Middle frontal gyrus (tissue), 1 donor: ENCODE measurements around the gene MEIKIN.

Experiments used
- DNase-seq: peaks from one replicate; pipeline ENCODE4 v3.0.0-alpha.2; 2015; ENCODE audit warnings: low spot score; ENCODE audit errors: extremely low spot score

Gene MEIKIN

GRCh38 chr5:131945551-131946168, at the start of gene MEIKIN:
TSS of gene MEIKIN (minus strand) at chr5:131945663. CDS start at chr5:131945505, 158 bp downstream.
- DNase-seq, result no peak

DNA sequence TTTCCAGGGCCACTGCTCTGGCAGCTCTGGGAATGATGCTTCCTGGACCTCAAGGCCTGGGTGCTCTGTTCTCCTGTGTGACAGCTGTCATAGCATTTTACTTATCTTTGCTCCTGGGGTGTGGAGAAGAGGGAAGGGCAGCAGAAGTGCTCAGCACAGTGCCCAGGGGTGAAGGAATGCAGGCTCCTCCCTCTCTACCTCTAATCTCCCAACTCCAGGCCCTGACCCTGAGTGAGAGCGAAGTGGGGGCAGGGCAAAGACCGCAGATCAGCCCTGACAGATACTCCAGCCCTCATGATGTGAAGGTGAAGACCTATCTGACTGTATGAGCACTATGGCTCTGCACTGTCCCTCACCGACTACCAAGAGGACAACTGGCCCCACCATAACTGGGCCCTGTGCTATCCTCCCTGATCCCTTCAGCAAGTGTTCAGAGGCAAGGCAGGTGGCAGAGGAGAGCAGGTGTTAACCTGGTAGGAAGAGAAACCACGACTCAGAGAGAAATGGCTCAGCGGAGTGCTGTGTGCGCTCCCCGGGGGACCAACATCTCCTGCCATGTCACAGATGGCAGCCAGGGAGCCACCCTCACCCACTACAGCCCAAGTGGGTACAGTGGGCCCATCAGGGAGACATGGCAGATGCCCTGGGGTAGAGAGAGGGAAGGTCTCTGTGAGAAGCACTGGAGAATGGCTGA, 49.2 kb upstream of the MEIKIN start:
- no peak for DNase-seq

DNA sequence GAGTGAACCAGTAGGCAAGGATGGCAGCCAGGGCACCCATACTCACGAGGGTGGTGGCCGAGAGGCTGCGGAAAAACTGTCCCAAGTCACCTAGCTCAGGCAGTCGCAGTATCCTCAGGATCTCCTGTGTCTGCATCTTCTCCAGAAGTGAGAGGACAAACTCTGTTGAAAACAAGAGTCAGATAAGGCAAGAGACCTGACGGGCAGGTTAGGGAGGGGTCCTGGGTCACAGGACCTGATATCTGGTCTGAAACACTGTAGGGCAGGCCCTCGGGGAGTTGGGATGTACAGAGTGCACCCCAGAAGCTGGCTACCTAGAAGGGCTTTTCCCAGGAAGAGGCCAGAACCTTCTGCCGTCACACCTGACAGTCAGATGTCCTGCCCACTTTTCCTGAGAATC, 48.6 kb upstream of the MEIKIN start:
- DNase-seq, result no peak

GRCh38 chr5:131993676-131994075, 48.2 kb upstream of the MEIKIN start:
- DNase-seq, result no peak

GRCh38 chr5:131992370-131992769, 46.9 kb upstream of the MEIKIN start:
- DNase-seq, result no peak

DNA sequence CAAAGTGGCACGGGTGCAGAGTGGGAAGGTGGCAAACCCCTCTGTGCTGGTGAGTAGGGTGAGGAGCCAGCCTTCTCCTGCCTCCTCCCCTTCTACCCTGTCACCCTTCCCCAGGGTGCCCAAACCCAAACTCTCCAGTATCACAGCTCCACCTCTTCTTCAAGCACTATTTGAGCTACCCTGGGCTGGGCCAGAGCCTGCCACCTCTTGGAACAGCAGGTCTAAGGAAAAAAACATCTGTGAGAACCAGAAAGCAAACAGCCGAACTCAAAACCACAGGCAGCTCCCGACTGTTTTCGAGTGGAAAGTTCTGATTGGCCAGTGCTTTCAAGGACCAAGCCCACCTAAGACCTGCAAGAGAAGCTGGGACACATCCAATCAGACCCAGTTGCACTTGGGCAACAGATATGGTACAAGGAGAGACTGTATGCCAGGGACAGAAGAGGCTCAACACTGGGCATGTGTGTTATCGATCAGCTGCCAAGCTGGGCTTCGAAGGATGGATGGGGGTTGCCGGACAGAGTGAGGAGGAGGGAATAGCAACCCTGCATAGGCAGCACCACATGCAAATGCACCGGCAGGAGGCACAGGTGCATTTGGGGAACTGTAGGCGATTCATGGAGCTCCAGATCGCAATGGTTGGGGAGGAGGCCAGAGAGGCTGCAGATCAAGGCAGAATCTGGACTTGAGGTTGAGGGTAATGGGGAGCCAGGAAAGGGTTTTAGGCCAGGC, 46.3 kb upstream of the MEIKIN start:
- DNase-seq, result no peak

DNA sequence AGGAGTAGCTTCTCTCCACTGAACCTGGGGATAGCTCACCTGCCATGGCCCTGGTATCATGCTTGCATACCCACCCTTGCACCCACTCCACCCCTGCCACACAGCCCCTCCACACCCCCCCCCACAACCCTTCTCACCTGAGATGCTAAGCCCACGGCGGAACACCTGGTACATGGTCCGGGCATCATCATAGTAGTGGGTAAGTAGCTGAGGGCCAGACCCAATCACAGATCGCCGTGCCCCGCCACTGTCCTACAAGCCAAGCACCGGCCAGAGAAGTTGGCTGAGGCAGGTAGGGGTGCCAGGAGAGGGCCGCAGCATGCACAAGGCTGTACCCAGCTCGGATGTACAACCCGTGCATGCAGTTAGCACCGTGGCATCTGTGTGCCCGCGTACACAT, 45.3 kb upstream of the MEIKIN start:
- DNase-seq, result no peak

DNA sequence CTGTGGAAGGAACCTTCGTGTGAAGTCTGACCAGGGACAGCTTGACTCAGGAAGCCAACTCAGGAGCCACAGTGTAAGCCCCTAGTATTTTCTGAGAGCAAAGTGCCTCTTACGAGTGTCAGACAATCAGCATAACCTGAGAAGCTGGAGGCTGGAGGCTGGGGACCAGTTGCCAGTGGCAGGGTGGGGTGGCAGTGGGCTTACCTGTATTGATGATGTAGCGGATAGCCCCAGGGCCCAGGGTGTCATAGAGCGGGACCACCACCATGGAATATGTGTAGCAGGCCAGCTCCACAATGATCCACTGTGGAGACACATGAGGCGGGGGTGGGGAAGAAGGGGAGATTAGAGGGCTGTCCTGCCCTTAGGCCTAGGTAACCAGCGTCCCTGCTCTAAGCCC, 43.1 kb upstream of the MEIKIN start:
- DNase-seq, result no peak

DNA sequence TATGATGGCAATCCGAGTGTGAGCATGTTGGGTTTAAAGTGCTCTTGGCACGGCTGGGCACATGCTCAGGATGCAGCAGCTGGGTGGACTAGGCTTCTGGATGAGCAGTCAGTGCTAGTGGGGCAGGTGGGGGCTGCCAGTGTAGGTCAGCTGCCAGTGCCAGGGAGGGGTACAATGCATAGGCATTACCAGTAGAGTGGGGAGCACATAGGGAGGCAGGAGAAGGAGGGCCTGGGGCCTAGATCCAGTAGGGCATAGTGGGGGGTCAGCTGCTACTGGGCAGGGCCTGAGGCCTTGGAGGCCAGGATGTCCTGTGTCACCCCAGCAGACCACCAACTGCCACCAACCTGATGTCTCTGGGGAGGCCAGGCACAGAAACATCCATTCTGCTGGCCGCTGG, 41.8 kb upstream of the MEIKIN start:
- DNase-seq, result no peak

GRCh38 chr5:131986161-131986912, 40.9 kb upstream of the MEIKIN start:
- DNase-seq, result no peak

- DNase-seq, result no peak
These were observed 39.6 kb upstream of the MEIKIN start for GRCh38 chr5:131984956-131985665.

- DNase-seq, result no peak
These were observed 37.8 kb upstream of the MEIKIN start for GRCh38 chr5:131983244-131983771.

DNA sequence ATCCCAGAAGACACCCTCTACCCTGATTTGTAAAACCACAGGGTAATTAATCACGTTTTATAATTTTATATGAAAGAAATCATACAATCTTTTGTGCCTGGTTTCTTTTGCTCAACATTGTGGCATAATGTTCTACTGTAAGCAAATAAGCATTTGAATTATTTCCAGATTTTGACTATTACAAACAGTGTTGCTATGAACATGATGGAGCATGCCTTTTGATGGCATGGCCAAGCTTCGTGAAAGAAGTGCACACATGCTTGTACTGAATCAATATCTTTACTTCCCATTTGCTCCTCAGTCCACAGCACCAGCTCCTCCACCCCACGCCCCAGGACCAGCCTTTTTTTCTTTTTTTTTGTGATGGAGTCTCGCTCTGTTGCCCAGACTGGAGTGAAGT, 36.1 kb upstream of the MEIKIN start:
- DNase-seq, result no peak

DNA sequence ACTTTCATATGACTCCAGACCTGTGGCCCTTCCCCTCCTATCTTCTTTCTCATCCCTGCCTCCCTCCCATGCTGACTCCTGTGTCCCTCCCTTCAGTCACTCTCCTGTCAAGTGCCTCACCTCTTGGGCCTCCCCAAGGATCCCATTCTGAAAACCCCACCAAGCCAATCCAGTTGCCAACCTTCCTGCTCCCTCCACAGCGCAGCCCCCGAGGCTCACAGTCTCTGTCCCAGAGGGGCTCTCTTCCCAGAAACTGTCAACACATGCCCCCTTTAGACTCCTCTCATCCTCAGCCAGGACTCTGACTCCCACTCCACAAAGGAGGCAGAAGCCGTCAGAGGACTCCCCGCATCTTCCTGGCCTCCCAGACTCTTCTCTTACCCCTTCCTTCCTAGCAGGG, 35.2 kb upstream of the MEIKIN start:
- no peak for DNase-seq

DNA sequence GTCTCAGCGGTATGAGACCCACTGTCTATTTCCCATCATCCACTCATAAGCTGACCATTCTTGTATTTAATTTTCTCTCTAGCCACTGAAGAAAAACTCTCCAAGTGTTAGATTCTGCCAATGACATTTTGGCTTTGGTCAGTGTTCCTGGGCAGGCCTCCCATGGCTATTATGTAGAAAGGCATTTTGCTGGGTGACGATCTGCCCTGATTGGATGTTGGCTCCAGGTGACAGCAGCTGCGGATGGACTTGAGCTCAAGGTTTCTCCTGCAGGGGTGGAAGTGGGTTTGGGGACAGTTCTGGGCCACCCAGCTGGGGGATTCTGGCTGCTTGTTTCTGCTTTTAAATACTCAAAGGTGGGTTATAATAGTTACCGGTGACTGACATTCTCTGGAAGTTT, 34.4 kb upstream of the MEIKIN start:
- DNase-seq, result no peak

DNA sequence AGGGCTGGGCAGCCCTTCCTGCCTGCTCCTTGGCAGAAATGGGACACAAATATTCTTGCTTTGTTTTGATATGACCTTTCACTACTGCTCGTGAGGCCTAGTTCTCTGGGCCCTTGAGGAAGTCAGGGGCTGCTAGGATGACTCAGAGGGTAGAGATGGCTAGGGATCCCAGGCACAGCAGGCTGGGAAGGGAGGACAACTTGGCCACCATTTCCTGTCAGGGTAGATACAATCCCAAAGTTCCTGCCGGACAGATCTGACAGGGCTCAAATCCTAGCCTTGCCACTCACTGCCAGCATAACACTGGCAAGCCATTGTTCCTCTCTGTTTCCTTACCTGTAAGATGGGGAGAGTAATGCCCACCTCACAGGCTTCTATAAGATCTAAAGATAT, 31.7 kb upstream of the MEIKIN start:
- no peak for DNase-seq

GRCh38 chr5:131976414-131977211, 31.1 kb upstream of the MEIKIN start:
- DNase-seq, result no peak

DNA sequence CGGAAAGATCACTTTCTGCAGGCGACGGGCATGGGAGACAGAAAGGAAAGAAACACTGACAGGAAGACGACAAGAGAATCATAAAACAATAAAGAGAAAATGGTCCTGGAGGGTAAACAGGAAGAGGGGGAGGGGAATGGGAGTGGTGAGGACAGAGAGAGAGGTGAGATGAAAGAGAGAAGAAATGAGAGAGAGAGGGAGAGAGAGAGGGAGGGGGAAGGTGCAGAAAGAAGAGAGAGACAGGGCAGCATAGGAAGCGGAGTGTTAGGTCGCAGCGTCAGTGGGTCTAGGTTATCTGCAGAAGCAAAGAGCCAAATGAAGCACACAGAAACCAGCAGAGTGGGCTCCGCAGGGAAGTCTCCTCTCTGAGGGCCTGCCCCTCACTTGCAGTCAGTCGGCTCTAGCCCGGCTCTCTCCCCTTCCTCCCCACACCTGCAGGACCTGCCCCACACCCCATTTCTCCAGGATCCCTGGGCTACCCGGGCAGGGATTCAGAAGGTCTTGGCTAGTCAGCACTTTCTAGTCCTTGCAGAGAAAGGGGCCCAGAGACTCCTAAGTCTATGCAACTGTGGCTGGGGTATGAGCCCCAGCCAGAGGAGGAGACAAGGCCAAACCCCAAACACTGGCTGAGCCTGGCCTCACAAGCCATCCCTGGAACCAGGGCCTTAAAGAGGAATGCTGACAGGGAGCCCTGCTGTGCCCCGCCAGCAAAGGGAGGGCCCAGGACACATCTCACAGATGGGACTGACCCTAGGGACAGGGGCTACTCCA, 29.7 kb upstream of the MEIKIN start:
- DNase-seq, result no peak

DNA sequence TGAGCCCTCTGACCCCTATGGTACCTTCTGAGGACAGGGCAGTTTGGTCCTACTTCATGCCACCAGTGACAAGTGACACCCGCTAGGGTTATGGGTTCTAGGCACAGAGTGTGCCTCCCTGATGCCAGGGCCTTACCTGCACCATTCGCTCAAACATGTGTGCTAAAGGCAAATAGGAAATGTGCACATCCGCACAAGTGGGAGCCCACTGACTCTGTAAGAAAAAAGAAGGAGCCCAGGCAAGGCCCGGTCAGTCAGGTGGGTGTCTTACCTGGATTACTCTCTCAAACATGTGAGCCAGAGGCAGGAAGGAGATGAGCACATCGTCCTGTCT, 29.1 kb upstream of the MEIKIN start:
- no peak for DNase-seq

- DNase-seq, result no peak
These were observed 28.6 kb upstream of the MEIKIN start for GRCh38 chr5:131974016-131974415.
